SIG-M5 treated with dmso at 0.1 percent for 504 hours (cell line): ENCODE data around the gene HES2.
"Not testable (repeated sequence)": the region's sequence is repeated elsewhere in the genome, so short reads cannot be mapped to it uniquely, and the experiment has no call there.

Experiments used
- DNase-seq: peaks from one replicate; lab custom pipeline; 2025; ENCODE audit not compliant: unreplicated experiment; lab: John Stamatoyannopoulos, UW

Gene HES2

GRCh38 chr1:6437012-6437700, 17.4 kb upstream of the HES2 start:
- DNase-seq: not testable (repeated sequence)

- DNase-seq: not testable (repeated sequence)
These were observed 16.6 kb upstream of the HES2 start for GRCh38 chr1:6436277-6436676.

- DNase-seq: no peak
These were observed 15.8 kb upstream of the HES2 start for GRCh38 chr1:6435547-6435946.

GRCh38 chr1:6435129-6435528, 15.4 kb upstream of the HES2 start:
- no peak for DNase-seq

DNA sequence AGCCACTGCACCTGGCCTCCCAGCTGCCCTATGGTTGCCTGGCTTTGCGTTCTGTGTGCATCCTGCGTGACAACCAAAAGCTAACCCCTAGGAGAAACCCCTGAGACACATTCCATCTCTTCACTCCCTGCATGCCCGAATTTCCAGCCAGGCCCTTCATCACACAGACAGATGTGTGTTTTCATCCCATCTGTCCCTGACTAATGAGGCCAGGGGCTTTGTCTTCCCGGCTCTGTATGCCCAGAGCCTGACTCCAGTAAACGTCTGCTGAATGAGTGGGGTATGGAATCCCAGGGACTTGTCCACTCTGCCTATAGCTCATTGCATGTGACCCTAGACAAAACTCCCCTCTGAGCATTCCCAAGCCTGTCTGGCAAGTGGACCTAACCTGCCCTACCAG, 14.5 kb upstream of the HES2 start:
- no peak for DNase-seq

GRCh38 chr1:6431645-6432579, 12.2 kb upstream of the HES2 start:
- not testable (repeated sequence) for DNase-seq

DNA sequence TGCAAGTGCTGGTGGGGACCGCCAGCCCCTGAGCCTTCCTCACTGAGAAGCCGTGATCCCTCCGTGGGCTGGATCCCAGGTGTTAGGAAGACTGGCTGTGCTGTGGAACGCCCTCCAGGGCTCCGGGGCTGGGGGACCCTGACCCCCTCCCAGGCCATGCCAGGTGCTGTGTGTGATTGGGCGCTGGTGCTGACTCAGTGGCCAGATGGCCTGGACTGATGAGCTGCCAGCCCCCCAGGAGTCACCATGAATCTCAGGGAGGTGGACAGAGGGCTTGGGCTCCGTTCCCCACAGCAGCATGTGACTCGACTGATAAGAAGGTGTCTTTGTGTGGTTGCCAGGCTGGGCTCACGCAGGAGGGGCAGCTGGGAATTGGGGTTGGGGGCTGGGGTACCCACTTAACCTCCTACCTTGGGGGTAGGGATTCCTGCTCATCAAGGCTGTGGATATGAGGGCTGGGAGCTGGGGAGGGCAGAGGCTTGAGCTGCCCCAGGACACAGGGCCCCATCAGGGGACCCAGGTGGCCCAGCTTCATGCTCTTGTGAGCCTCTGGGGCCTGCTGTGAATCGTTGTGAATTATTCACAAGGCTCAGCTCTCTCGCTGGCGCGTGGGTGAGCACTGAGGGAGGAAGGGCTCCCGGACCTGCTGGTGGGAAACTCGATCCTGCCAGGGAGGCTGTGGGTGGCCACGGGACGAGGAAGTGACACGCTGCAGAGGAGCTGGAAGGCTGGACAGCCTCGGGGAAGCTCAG, 10.1 kb upstream of the HES2 start:
- DNase-seq: not testable (repeated sequence)

- DNase-seq: not testable (repeated sequence)
These were observed 8.7 kb upstream of the HES2 start for GRCh38 chr1:6428453-6428852.

DNA sequence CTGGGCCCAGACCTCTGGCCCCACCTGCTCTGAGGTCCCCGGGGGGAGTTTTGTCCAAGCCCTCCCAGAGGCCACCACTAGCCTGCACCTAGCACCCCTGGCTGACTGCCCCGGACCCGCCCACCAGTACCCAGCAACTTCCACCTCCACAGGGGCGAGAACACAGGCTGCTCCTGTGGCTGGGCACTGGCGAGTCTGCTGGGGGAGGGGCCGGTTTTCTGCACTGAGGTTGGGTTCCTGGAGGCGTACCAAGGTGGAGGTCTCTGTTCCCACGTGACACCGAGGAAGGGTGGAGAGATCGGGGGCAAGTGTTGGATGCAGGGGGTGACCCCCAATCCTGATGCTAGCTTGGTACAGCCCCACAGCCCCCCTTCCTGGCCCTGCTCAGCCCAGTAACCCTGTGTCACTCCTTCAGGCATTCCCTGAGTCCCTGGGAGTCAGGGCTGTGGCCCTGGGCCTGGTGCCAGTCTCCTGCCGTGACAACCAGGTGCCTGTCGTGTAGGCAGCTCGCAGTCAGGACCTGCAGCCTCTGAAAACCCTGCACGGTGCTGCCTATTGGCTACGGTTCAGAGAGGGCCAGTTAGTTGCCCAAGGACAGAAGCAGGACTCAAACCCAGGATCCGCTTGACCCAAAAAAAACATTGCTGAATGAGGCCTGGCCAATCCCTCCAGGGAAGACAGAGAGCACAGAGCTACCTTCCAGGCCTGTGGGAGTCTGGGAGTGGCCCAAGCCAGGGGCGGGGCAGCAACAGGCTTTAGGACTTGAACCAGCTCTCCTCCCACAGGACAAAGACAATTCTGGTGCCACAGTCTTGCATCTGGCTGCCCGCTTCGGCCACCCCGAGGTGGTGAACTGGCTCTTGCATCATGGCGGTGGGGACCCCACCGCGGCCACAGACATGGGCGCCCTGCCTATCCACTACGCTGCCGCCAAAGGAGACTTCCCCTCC, 8.0 kb upstream of the HES2 start:
- no peak for DNase-seq

- DNase-seq: no peak
These were observed 7.2 kb upstream of the HES2 start for GRCh38 chr1:6426972-6427350.

DNA sequence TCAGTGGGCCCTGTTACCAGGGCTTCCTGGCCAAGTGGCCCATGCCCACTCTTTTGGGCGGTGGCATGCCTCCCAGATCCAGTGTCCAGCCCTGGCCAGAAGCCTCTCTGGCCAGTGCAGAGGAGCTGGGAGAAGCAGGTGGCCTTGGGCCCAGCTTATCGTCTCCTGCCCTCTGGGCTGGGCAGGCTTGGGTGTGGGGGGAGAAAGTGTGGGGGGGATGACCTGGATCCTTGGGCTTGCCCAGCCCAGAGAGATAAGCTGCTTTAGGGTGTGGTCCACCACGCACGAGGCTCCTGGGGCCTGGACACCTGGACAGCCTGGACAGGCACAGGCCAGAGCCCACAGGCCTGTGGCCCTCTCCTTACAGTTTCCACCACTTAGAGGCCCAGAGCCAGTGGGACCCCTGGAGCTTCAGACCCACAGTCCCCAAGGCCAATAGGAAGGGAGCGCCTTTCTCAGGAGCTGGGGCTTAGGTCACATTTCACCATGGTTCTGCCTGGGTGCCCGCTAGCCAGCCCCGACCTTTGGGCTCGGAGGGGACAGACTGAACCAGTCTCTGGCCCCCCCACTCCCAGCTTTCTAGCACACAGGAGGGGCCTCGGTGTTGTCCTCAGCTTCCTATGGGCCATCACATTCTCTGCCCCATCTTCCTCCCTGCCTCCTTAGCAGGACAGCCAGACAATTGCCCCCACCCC, 6.7 kb upstream of the HES2 start:
- no peak for DNase-seq

- DNase-seq: no peak
These were observed 5.9 kb upstream of the HES2 start for GRCh38 chr1:6425658-6426057.

- DNase-seq: no peak
These were observed 5.2 kb upstream of the HES2 start, which contains the start of gene ESPN for GRCh38 chr1:6424619-6425593. Gene ESPN, plus strand, starts transcription at chr1:6424776. Its CDS starts 180 bp downstream, at chr1:6424956.

DNA sequence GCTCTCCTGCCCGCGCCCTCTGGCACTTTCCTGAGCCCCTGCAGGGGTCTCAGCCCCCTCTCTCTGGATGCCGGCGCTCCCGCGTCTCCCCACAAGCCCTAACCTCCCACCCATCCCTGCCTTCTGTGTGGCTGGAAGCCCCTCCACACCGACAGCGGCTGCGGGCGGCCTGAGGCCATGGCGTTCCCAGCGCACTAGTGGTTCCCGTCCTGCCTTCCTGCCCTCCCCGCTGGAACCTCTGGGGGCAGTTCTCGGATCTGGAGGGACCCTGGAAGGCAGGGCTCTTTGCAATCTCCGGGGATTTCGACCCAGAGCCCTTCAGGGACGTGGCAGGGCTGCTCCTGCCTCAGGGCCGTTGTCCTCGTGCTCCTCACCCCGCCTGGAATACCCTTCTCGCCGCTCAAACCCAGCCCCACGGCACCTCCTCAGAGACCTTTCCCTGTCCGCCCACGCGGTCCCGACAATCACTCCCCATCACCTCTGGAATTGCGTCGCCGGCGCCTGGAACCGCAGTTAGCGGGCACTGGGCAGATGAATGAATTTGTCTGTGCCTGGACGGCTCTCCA, 4.4 kb upstream of the HES2 start:
- no peak for DNase-seq

DNA sequence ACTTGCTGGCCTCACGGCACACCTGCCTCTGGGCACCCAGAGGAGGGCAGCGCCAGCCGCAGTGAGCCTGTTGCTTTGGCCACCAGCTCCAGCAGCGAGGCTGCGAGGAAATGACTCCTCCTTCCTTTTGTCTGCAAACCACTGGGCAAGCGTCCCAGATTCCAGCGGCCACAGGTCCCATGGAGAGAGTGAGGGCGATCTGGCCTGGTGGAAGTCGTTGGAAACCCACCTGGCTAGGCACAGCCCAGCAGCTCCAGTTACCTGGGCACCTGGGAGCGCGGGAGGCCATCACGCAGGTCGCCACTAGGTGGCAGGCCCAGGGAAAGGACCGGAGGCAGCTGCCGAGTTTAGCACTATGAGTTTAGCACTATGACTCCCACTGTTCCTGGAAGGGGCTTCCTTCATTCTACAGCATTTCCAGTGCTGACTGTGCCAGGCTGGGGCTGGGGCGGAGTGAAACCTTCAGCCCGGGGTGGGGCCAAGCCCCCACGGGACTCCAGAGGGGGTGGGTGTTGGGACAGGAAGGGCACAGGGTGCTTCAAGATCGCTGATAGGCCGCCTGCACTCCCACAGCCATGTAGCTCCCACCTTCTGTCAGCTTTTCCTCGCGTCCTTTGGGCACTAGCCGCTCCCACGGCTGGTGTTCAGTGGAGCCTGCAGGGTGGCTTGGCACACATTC, 3.7 kb upstream of the HES2 start:
- DNase-seq: peak; percentile 30

DNA sequence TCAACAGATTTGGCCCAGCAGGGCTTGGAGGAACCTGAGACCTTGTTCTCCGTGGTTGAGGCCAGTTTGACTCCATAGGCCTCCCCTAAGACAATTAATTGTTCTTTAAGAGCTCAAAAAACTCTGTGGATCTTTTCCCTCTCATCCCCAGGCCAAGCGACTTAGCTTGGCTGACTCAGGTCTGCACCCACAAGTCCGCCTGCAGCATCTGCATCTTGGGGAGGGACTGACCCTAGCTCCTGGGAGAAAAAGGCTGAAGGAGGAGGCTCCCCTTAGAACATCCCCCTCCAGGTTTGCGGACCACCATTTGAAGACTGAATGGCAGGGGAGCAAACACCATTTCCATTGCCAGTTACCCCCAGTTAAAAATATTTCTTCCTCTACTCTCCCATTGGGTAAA, 1.5 kb upstream of the HES2 start:
- no peak for DNase-seq

- DNase-seq: no peak
These were observed 829 bp upstream of the HES2 start for GRCh38 chr1:6420454-6421042.
